MM.1S (cell line): Measurements from ENCODE around the gene MMP24.

Experiments used
- DNase-seq: peaks from one replicate; pipeline ENCODE4 v3.0.0-alpha.2; 2015
- H2AFZ ChIP-seq: fragments of 300-600 bp; sonication (generic); 2 replicates; pipeline ENCODE4 v1.6.0; 2016; ENCODE audit warnings: antibody characterized with exemption, low read length
- H3F3A ChIP-seq: fragments of 300-600 bp; sonication (generic); 2 replicates; pipeline ENCODE4 v1.6.1; 2016; ENCODE audit warnings: mild to moderate bottlenecking, antibody characterized with exemption, low read length, moderate library complexity, mixed read lengths; ENCODE audit not compliant: insufficient read depth
- H3K27ac ChIP-seq: fragments of 300-600 bp; sonication (generic); 2 replicates; pipeline ENCODE4 v1.5.1; 2016; ENCODE audit warnings: mild to moderate bottlenecking, low read length
- H3K27me3 ChIP-seq: fragments of 300-600 bp; sonication (generic); replicated peaks from 2 replicates; pipeline ENCODE4 v1.6.0; 2016; ENCODE audit warnings: low read length; ENCODE audit not compliant: insufficient read depth
- H3K36me3 ChIP-seq: fragments of 300-600 bp; sonication (generic); replicated peaks from 2 replicates; pipeline ENCODE4 v1.6.1; 2016; ENCODE audit warnings: mild to moderate bottlenecking, low read length, mixed read lengths; ENCODE audit not compliant: insufficient read depth
- H3K4me1 ChIP-seq: fragments of 300-600 bp; sonication (generic); 2 replicates; pipeline ENCODE4 v1.6.1; 2016; ENCODE audit warnings: low read length, mixed read lengths
- H3K4me2 ChIP-seq: fragments of 300-600 bp; sonication (generic); 2 replicates; pipeline ENCODE4 v1.6.0; 2016; ENCODE audit warnings: low read depth, low read length
- H3K4me3 ChIP-seq: fragments of 300-600 bp; sonication (generic); 2 replicates; pipeline ENCODE4 v1.5.1; 2016; ENCODE audit warnings: low read length, mixed read lengths
- H3K79me2 ChIP-seq: fragments of 300-600 bp; sonication (generic); 2 replicates; pipeline ENCODE4 v1.6.1; 2016; ENCODE audit warnings: mixed run types, low read length, mixed read lengths
- H3K9ac ChIP-seq: fragments of 300-600 bp; sonication (generic); 2 replicates; pipeline ENCODE4 v1.6.1; 2016; ENCODE audit warnings: low read length, mixed read lengths
- H3K9me2 ChIP-seq: fragments of 300-600 bp; sonication (generic); replicated peaks from 2 replicates; pipeline ENCODE4 v1.6.1; 2016; ENCODE audit warnings: mild to moderate bottlenecking, low read length, mixed read lengths; ENCODE audit not compliant: insufficient read depth
- H3K9me3 ChIP-seq: fragments of 300-600 bp; sonication (generic); replicated peaks from 2 replicates; pipeline ENCODE4 v1.6.1; 2016; ENCODE audit warnings: mild to moderate bottlenecking, low read length, mixed read lengths; ENCODE audit not compliant: insufficient read depth
- H4K20me1 ChIP-seq: fragments of 300-600 bp; sonication (generic); 2 replicates; pipeline ENCODE4 v1.6.1; 2016; ENCODE audit warnings: mild to moderate bottlenecking, low read length, moderate library complexity, mixed read lengths; ENCODE audit not compliant: insufficient read depth
- EZH2 ChIP-seq: fragments of 300-600 bp; sonication (generic); optimal IDR thresholded peaks from 2 replicates; pipeline ENCODE3; 2017; ENCODE audit warnings: low read depth, mild to moderate bottlenecking, antibody characterized with exemption, low read length, mixed read lengths
- EZH2phosphoT487 ChIP-seq: fragments of 300-600 bp; sonication (generic); IDR thresholded peaks from 2 replicates; pipeline ENCODE4 v1.6.1; 2018; ENCODE audit warnings: antibody characterized with exemption, low read length
- TF ChIP-seq, protein P1 (sequence below): fragments of 300-600 bp; sonication (generic); IDR thresholded peaks from 2 replicates; pipeline ENCODE4 v1.5.1; 2016; ENCODE audit warnings: antibody characterized with exemption, low read length, mixed read lengths

MMP24 gene

DNA sequence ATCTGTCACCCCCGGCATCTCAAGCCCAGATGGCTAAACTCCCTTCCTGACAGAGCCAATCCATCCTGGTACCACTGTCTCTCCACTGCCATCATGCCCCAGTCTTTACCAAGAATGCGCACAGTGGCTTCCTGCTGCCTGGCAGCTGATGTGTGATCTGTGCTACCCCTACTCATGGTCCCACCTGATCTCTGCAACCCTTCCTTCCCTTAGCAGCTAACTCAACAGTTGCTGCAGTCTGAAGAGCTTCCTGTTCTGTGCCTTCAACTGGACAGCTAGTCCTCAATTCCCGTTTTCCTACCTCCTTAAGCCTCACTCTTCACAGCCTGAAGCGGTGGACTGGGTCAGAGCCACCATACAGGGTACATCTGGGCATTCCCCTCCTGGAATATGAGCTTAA is 73.3 kb downstream of the MMP24 start:
- H3F3A ChIP-seq = no peaks in the 10 kb centered on the region
- no peaks in the 10 kb centered on the region for H3K36me3 ChIP-seq
- no peaks in the 10 kb centered on the region for H3K9me2 ChIP-seq
- TF ChIP-seq EZH2 (no peak), EZH2phosphoT487 (no peak)
- TF ChIP-seq, protein P1, sequence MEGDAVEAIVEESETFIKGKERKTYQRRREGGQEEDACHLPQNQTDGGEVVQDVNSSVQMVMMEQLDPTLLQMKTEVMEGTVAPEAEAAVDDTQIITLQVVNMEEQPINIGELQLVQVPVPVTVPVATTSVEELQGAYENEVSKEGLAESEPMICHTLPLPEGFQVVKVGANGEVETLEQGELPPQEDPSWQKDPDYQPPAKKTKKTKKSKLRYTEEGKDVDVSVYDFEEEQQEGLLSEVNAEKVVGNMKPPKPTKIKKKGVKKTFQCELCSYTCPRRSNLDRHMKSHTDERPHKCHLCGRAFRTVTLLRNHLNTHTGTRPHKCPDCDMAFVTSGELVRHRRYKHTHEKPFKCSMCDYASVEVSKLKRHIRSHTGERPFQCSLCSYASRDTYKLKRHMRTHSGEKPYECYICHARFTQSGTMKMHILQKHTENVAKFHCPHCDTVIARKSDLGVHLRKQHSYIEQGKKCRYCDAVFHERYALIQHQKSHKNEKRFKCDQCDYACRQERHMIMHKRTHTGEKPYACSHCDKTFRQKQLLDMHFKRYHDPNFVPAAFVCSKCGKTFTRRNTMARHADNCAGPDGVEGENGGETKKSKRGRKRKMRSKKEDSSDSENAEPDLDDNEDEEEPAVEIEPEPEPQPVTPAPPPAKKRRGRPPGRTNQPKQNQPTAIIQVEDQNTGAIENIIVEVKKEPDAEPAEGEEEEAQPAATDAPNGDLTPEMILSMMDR = no peak
- no peak overlapping the region for H3K4me3 ChIP-seq
- no peak overlapping the region for H3K4me2 ChIP-seq
- no peak overlapping the region for H2AFZ ChIP-seq
- no peaks in the 10 kb centered on the region for H4K20me1 ChIP-seq
- no peak overlapping the region for H3K27ac ChIP-seq
- H3K9ac ChIP-seq = no peak overlapping the region
- no peaks in the 10 kb centered on the region; the same call in 1 of the 2 replicates for H3K4me1 ChIP-seq
- DNase-seq = no peak
- no peaks in the 10 kb centered on the region for H3K9me3 ChIP-seq
- H3K79me2 ChIP-seq = no peaks in the 10 kb centered on the region
- H3K27me3 ChIP-seq = peaks cover 18% of the 10 kb centered on the region

DNA sequence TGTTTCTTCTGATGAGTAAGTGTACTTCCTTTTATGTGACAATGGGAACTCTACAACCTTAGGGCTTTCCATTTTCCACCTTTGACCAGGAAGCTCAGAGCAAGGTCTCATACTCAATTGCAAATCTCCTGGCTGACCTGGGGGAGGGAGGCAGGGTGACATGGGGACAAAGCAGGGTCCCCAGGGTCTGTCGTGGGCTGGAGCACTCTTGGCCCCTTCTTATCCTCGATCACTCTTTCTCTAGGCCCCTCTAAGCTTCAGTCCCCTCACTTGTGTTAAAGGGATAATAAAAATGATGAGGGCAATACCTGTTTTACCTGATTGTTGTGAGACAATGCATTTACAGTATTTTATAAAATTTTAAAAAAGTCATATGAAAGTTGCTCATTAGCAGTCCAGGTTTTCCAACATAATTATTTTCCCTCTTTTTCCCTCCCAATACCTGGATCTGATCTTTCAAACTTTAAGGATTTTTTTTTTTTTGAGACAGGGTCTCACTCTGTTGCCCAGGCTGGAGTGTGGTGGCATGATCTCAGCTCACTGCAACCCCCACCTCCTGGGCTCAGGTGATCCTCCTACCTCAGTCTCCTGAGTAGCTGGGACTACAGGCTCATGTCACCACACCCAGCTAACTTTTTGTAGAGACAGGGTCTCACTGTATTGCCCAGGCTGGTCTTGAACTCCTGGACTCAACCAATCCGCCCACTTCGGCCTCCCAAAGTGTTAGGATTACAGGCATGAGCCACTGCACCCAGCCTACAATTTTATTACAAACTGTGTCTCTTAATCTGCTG is 74.2 kb downstream of the MMP24 start:
- Histone ChIP-seq H3K79me2 (no peaks in the 10 kb centered on the region), H3K4me2 (no peak overlapping the region), H3K4me3 (no peak overlapping the region), H3K9me2 (no peaks in the 10 kb centered on the region), H3K27ac (no peak overlapping the region), H3F3A (no peaks in the 10 kb centered on the region), H2AFZ (no peak overlapping the region), H3K36me3 (no peaks in the 10 kb centered on the region), H3K9me3 (no peaks in the 10 kb centered on the region), H3K27me3 (peaks cover 9% of the 10 kb centered on the region), H4K20me1 (no peaks in the 10 kb centered on the region), H3K9ac (no peak overlapping the region), H3K4me1 (no peaks in the 10 kb centered on the region; the same call in 1 of the 2 replicates)
- DNase-seq = no peak
- TF ChIP-seq EZH2 (no peak), EZH2phosphoT487 (no peak)
- TF ChIP-seq, protein P1 = no peak

DNA sequence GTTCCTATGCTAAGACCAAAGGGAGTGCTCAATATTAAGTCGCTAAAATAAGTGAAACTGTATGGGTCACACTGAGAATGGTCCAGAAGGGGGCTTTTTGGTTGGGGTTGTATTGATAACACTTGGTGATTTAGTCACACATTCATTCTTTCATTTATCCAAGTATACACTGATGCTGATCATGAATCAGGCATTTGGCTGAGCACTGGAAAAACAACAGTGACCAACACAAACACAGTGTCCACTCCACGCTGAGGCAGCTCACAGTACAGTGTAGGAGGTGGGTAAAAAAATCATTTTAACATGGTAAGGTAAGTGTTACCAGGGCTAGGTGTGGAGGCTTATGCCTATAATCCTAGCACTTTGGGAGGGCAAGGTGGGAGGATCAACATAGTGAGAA is 74.9 kb downstream of the MMP24 start:
- no peak overlapping the region for H3K4me3 ChIP-seq
- H3K9ac ChIP-seq = no peak overlapping the region
- H3K9me2 ChIP-seq = no peaks in the 10 kb centered on the region
- no peaks in the 10 kb centered on the region for H3F3A ChIP-seq
- H2AFZ ChIP-seq = no peak overlapping the region
- TF ChIP-seq EZH2phosphoT487 = no peak
- TF ChIP-seq, protein P1 = no peak
- TF ChIP-seq EZH2 = no peak
- H3K79me2 ChIP-seq = no peaks in the 10 kb centered on the region
- no peak overlapping the region for H3K27ac ChIP-seq
- no peak overlapping the region for H3K4me2 ChIP-seq
- no peaks in the 10 kb centered on the region for H4K20me1 ChIP-seq
- DNase-seq = no peak
- no peaks in the 10 kb centered on the region for H3K36me3 ChIP-seq
- no peaks in the 10 kb centered on the region for H3K9me3 ChIP-seq
- no peaks in the 10 kb centered on the region; the same call in 1 of the 2 replicates for H3K4me1 ChIP-seq
- H3K27me3 ChIP-seq = peaks cover 2% of the 10 kb centered on the region; the same call in 1 of the 2 replicates
